Neural cell (in vitro differentiated cells): ENCODE results near the gene DNAJB2. TPM values are rescaled to one million over a fixed set of nuclear protein-coding genes. Genes with fewer than 3 reads are reported as not detected.
A peak's percentile ranks its signal among the peaks of the same experiment; 100 is the strongest.

Experiments
- H2AFZ ChIP-seq: fragments of 200-600, 300-800 bp; sonication (generic), shearing (Covaris generic); 2 replicates; pipeline ENCODE4 v1.6.0; 2014; ENCODE audit warnings: low read depth, mild to moderate bottlenecking, antibody characterized with exemption, low read length, moderate library complexity
- H3F3A ChIP-seq: fragments of 200-600 bp; shearing (Covaris generic); 2 replicates; pipeline ENCODE4 v1.6.1; 2016; ENCODE audit warnings: mild to moderate bottlenecking, moderate library complexity, mixed read lengths, antibody characterized with exemption, low read length; ENCODE audit not compliant: insufficient read depth, poor library complexity, severe bottlenecking
- H3K27ac ChIP-seq: fragments of 200-600, 300-800 bp; sonication (generic), shearing (Covaris generic); 2 replicates; pipeline ENCODE4 v1.5.1; 2014; ENCODE audit warnings: mild to moderate bottlenecking, low read length, moderate library complexity
- H3K27me3 ChIP-seq: fragments of 300-800, 200-600 bp; sonication (generic), shearing (Covaris generic); 2 replicates; pipeline ENCODE4 v1.6.0; 2014; ENCODE audit warnings: mild to moderate bottlenecking, low read depth, low read length, moderate library complexity; ENCODE audit not compliant: insufficient read depth
- H3K36me3 ChIP-seq: fragments of 300-800, 200-600 bp; sonication (generic), shearing (Covaris generic); 2 replicates; pipeline ENCODE4 v1.5.1; 2014; ENCODE audit warnings: mild to moderate bottlenecking, antibody characterized with exemption, low read length, moderate library complexity; ENCODE audit not compliant: insufficient read depth
- H3K4me2 ChIP-seq: fragments of 300-800, 200-600 bp; sonication (generic), shearing (Covaris generic); 2 replicates; pipeline ENCODE4 v1.6.0; 2014; ENCODE audit warnings: mild to moderate bottlenecking, low read length
- H3K4me3 ChIP-seq: fragments of 300-800, 200-600 bp; sonication (generic), shearing (Covaris generic); 2 replicates; pipeline ENCODE4 v1.5.1; 2014; ENCODE audit warnings: mild to moderate bottlenecking, low read length, moderate library complexity
- H3K79me2 ChIP-seq: fragments of 200-600 bp; shearing (Covaris generic); replicated peaks from 2 replicates; pipeline ENCODE4 v1.6.0; 2014; ENCODE audit warnings: mild to moderate bottlenecking, low read length, moderate library complexity; ENCODE audit not compliant: insufficient read depth
- H3K9ac ChIP-seq: fragments of 300-800, 200-600 bp; sonication (generic), shearing (Covaris generic); 2 replicates; pipeline ENCODE4 v1.6.1; 2016; ENCODE audit warnings: mild to moderate bottlenecking, low read length, mixed read lengths
- H3K9me2 ChIP-seq: fragments of 200-600 bp; shearing (Covaris generic); 2 replicates; pipeline ENCODE4 v1.6.1; 2016; ENCODE audit warnings: mild to moderate bottlenecking, low read length, mixed read lengths; ENCODE audit not compliant: insufficient read depth
- H3K9me3 ChIP-seq: fragments of 200-600, 300-800 bp; sonication (generic), shearing (Covaris generic); 2 replicates; pipeline ENCODE4 v1.6.1; 2016; ENCODE audit warnings: mild to moderate bottlenecking, mixed run types, low read length, moderate library complexity, mixed read lengths
- H4K20me1 ChIP-seq: fragments of 200-600 bp; shearing (Covaris generic); 2 replicates; pipeline ENCODE4 v1.6.1; 2016; ENCODE audit warnings: mild to moderate bottlenecking, mixed run types; ENCODE audit not compliant: insufficient read depth
- CTCF ChIP-seq: fragments of 450-650 bp; IDR thresholded peaks from 2 replicates; pipeline ENCODE4 v1.5.1; 2014; ENCODE audit warnings: antibody characterized with exemption, mild to moderate bottlenecking, moderate library complexity; ENCODE audit not compliant: poor library complexity, severe bottlenecking
- EP300 ChIP-seq: fragments of 450-650 bp; conservative IDR thresholded peaks from 2 replicates; pipeline ENCODE4 v1.6.1; 2014; ENCODE audit warnings: antibody characterized with exemption, mild to moderate bottlenecking, moderate library complexity; ENCODE audit not compliant: poor library complexity, severe bottlenecking
- EZH2 ChIP-seq: fragments of 200-600, 300-800 bp; shearing (Covaris generic), sonication (generic); IDR thresholded peaks from 2 replicates; pipeline ENCODE4 v1.6.1; 2014; ENCODE audit warnings: antibody characterized with exemption, low read length, borderline replicate concordance, mild to moderate bottlenecking; ENCODE audit not compliant: insufficient read depth, poor library complexity, severe bottlenecking
- MXI1 ChIP-seq: fragments of 450-650 bp; conservative IDR thresholded peaks from 2 replicates; pipeline ENCODE4 v1.6.1; 2014; ENCODE audit warnings: antibody characterized with exemption, mild to moderate bottlenecking; ENCODE audit not compliant: poor library complexity, severe bottlenecking
- POLR2AphosphoS5 ChIP-seq: IDR thresholded peaks from 2 replicates; pipeline ENCODE4 v1.6.1; 2012
- RAD21 ChIP-seq: fragments of 450-650 bp; conservative IDR thresholded peaks from 2 replicates; pipeline ENCODE4 v1.6.1; 2014; ENCODE audit warnings: antibody characterized with exemption, mild to moderate bottlenecking, moderate library complexity
- REST ChIP-seq: IDR thresholded peaks from 2 replicates; pipeline ENCODE4 v1.6.1; 2012; ENCODE audit warnings: borderline replicate concordance
- SMC3 ChIP-seq: fragments of 450-650 bp; conservative IDR thresholded peaks from 2 replicates; pipeline ENCODE4 v1.6.1; 2014; ENCODE audit warnings: antibody characterized with exemption, mild to moderate bottlenecking, moderate library complexity; ENCODE audit not compliant: poor library complexity
- TAF1 ChIP-seq: IDR thresholded peaks from 2 replicates; pipeline ENCODE4 v1.6.1; 2012; ENCODE audit warnings: low read depth
- polyA plus RNA-seq: library from polyadenylated mRNA; depleted of rRNA; stranded (reverse); fragments of >200 nt; gene quantifications from 2 replicates; pipeline ENCODE4 v1.2.3, GENCODE V29; 2014

Gene DNAJB2
- polyA plus RNA-seq, 1 donor from 2014 or later, result 145 TPM

DNA sequence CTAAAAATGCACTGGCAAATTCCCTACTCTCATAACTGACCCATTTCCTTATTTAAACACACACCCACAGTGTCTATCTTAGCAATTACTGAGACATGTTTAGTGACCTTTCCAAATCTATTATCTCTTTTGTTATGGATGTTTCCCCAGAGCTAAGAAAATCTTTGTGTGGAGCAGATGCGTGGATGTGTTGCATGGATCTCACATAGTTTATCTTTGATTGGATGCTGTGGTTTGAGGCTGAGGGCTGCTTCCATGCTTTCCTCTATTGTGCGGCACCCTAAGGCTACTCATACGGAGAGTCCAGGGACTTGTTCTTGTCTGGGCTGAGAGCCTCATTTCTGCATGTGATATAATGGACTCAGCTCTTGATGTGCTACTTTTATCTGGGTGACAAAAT lies 44.8 kb upstream of the DNAJB2 start:
- Histone ChIP-seq H3K36me3 (no peaks in the 10 kb centered on the region), H2AFZ (no peak overlapping the region), H3F3A (peaks cover 6% of the 10 kb centered on the region), H3K27ac (no peak overlapping the region), H3K9me3 (no peaks in the 10 kb centered on the region), H3K27me3 (no peaks in the 10 kb centered on the region), H4K20me1 (no peaks in the 10 kb centered on the region), H3K9ac (no peak overlapping the region), H3K9me2 (no peaks in the 10 kb centered on the region), H3K4me3 (no peak overlapping the region), H3K79me2 (peaks cover 7% of the 10 kb centered on the region), H3K4me2 (no peak overlapping the region)
- TF ChIP-seq SMC3 (no peak), EZH2 (no peak), REST (no peak), CTCF (no peak), POLR2AphosphoS5 (no peak), TAF1 (no peak), EP300 (no peak), MXI1 (no peak), RAD21 (no peak)

DNA sequence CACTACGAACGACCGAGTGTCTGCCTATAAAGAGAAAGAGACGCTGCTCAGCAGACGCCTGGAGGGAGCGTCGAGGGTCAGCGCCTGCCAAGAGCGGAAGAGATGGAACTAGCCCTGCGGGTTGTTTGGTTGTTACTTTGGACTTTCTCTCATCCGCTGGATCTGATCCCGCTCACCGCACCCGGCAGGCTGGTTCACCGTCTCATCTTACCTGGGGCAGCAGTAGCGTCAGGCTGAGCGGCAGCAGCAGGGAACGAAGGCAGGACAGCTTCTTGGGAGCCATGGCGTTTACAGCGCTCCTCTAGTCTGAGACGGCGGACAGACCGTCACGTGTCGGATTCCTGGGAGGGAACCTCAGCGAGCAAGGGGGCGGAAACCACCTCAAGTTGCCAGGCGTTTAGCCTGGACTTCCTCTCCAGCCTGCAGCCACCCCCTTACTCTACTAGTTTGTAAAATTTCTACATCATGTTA lies 35.8 kb upstream of the DNAJB2 start:
- H3K27ac ChIP-seq, result no peak overlapping the region
- no peak overlapping the region for H3K4me3 ChIP-seq
- no peak overlapping the region for H2AFZ ChIP-seq
- H3K9me3 ChIP-seq, result no peaks in the 10 kb centered on the region
- no peak overlapping the region for H3K4me2 ChIP-seq
- peaks cover 8% of the 10 kb centered on the region for H3K36me3 ChIP-seq
- H3K79me2 ChIP-seq, result peaks cover 12% of the 10 kb centered on the region
- no peaks in the 10 kb centered on the region for H4K20me1 ChIP-seq
- no peaks in the 10 kb centered on the region for H3K9me2 ChIP-seq
- H3F3A ChIP-seq, result no peaks in the 10 kb centered on the region
- H3K9ac ChIP-seq, result no peak overlapping the region
- TF ChIP-seq EZH2 (no peak), MXI1 (no peak)
- no peaks in the 10 kb centered on the region for H3K27me3 ChIP-seq

DNA sequence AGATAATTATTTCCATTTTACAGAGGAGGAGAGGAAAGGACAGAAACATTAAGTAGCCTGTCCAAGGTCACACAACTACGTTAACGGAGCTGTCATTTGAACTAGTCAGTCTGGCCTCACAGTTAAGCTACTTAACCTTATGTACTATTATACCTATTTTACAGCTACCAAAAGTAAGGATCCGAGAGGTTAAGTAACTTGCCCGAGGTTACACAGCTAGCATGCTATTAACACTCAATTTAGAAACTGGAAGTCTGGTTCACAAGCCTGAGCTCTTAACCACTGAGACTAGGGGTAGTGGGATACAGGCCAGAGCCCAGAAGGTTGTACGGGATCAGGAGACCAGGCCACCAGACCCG lies 34.4 kb upstream of the DNAJB2 start:
- H3K9ac ChIP-seq, result peak overlapping the region; percentile 97
- no peaks in the 10 kb centered on the region for H3K9me3 ChIP-seq
- H4K20me1 ChIP-seq, result no peaks in the 10 kb centered on the region
- peak overlapping the region; percentile 81 for H2AFZ ChIP-seq
- TF ChIP-seq CTCF (no peak), SMC3 (no peak), TAF1 (no peak)
- H3K4me2 ChIP-seq, result peak overlapping the region; percentile 94
- peak overlapping the region; percentile 85 for H3K4me3 ChIP-seq
- peak overlapping the region; percentile 81 for H3K27ac ChIP-seq
- peaks cover 8% of the 10 kb centered on the region for H3K36me3 ChIP-seq
- H3K79me2 ChIP-seq, result peaks cover 12% of the 10 kb centered on the region
- no peaks in the 10 kb centered on the region for H3K27me3 ChIP-seq
- no peaks in the 10 kb centered on the region for H3K9me2 ChIP-seq
- H3F3A ChIP-seq, result no peaks in the 10 kb centered on the region
